ENCODE measurements around the gene B4GALT5.

The B4GALT5 gene

DNA sequence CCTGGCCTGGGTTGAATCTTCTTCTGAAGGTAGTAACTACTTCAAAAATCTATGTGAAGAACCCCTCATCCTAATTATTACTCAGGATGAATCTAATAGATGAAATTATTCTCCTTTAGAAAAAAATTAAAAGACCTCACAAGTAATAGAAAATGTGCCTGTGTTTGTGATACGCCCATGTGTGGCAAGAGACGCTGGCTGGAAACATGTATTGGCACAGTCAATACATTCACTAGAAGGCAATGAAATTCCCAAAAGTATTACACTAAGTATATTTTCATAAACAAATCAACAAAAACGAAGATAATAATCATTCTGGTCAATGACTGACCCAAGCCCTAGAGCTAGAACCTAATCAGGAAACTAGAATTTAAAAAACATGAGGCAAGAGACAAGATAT is 64.0 kb downstream of the B4GALT5 start:
- H3K36me3 Mint-ChIP-seq (ENCODE audit: insufficient read depth) = peaks cover 19% of the 10 kb centered on the region
- no peaks in the 10 kb centered on the region for H3K27me3 Mint-ChIP-seq
- H3K9me3 Mint-ChIP-seq = no peaks in the 10 kb centered on the region
- no peak for ATAC-seq (replicated peaks; ENCODE audit: extremely low read depth, poor library complexity, severe bottlenecking)
- DNase-seq (ENCODE audit: low spot score in 2 of 2) = no peak
- H3K4me1 Mint-ChIP-seq = no peaks in the 10 kb centered on the region
- no peak overlapping the region for H3K4me3 Mint-ChIP-seq
- no peak overlapping the region for H3K27ac Mint-ChIP-seq (ENCODE audit: low read depth)

DNA sequence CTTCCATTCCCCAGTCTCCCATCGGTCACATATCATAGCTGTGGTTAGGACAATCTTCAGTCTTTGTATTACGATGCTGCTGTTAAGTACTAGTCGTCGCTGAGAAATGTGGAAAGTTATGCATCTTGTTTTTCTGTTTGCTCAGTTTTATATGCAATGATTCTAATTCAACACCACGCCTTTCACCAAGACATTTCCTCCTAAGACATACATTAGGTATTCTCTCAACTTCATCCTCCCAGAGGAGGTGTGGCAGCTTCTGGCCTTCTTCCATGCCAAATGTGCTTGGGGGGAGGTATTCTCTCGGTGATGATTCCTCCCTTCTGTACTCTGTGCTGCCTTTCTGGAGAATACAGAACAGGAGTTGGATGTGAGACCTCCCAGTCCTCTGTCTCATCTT is 66.1 kb downstream of the B4GALT5 start:
- H3K4me3 Mint-ChIP-seq = no peak overlapping the region
- H3K27ac Mint-ChIP-seq (ENCODE audit: low read depth) = no peak overlapping the region

DNA sequence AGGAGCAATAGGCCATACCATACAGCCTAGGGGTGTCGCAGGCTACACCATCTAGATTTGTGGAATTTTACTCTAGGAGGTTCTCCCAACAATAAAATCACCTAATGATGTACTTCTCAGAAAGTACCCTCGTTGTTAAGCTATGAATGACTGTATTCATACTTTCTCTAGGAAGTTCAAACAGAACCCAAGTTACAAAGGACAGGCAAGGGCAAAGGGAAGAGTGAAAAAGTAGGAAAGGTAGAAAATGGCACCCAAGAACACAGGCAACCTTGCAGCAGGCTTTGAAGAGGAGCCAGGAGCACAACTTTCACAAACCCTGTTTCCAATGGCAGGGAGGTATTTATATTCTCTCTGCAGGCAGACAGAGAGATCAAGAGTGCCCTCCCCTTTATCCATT is 67.2 kb downstream of the B4GALT5 start:
- no peak for ATAC-seq (replicated peaks; ENCODE audit: extremely low read depth, poor library complexity, severe bottlenecking)
- H3K36me3 Mint-ChIP-seq (ENCODE audit: insufficient read depth) = peaks cover 34% of the 10 kb centered on the region
- no peaks in the 10 kb centered on the region for H3K4me1 Mint-ChIP-seq
- DNase-seq (ENCODE audit: low spot score in 2 of 2) = no peak
- no peak overlapping the region for H3K27ac Mint-ChIP-seq (ENCODE audit: low read depth)
- no peaks in the 10 kb centered on the region for H3K9me3 Mint-ChIP-seq
- H3K27me3 Mint-ChIP-seq = no peaks in the 10 kb centered on the region
- no peak overlapping the region for H3K4me3 Mint-ChIP-seq

More for the DNA sequence above, 66.1 kb downstream of the B4GALT5 start:
- DNase-seq (ENCODE audit: low spot score in 2 of 2) (no peak), ATAC-seq (replicated peaks; ENCODE audit: extremely low read depth, poor library complexity, severe bottlenecking) (no peak)
- H3K9me3 Mint-ChIP-seq = no peaks in the 10 kb centered on the region
- no peaks in the 10 kb centered on the region for H3K4me1 Mint-ChIP-seq
- H3K27me3 Mint-ChIP-seq = no peaks in the 10 kb centered on the region
- H3K36me3 Mint-ChIP-seq (ENCODE audit: insufficient read depth) = peaks cover 30% of the 10 kb centered on the region

DNA sequence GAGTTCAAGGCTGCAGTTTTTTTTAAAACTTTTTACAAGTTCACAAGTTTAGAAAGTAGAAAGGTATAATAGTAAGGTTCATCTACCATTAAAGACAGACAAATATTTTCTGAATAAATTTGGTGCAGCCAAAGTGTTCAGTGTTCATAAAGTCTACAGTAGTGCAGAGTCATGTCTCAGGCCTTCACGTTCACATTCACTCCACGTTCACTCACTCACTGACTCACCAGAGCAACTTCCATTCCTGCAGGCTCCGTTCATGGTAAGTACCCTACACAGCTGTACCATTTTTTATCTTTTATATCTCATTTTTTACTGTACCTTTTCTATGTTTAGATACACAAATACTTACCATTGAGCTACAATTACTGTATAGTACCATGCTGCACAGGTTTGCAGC is 67.6 kb downstream of the B4GALT5 start:
- Mint-ChIP-seq H3K27ac (ENCODE audit: low read depth) (no peak overlapping the region), H3K9me3 (no peaks in the 10 kb centered on the region), H3K36me3 (ENCODE audit: insufficient read depth) (peaks cover 37% of the 10 kb centered on the region)

DNA sequence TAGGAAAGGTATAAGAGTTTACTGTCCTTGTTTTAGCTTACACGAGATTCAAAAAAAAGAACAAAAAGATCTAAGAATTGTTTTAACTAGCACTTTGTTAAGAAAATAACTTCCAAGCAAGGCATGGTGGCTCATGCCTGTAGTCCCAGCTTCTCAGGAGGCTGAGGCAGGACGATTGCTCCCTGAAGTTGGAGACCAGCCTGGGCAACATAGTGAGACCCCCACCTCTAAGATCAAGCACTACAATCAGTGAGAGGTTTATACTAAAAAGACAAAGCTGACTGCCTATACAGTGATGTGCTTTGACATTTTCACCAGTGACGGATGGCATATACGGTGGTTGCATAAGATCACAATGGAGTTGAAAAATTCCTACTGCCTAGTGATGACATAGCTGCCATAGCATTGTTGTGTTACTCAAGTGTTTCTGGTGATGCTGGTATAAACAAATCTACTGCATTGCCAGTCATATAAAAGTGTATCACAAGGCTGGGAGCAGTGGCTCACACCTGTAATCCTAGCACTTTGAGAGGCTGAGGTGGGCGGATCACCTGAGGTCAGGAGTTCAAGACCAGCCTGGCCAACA is 68.6 kb downstream of the B4GALT5 start:
- peaks cover 42% of the 10 kb centered on the region for H3K36me3 Mint-ChIP-seq (ENCODE audit: insufficient read depth)
- ATAC-seq (replicated peaks; ENCODE audit: extremely low read depth, poor library complexity, severe bottlenecking) (no peak), DNase-seq (ENCODE audit: low spot score in 2 of 2) (no peak)
- H3K9me3 Mint-ChIP-seq = no peaks in the 10 kb centered on the region
- H3K27me3 Mint-ChIP-seq = no peaks in the 10 kb centered on the region
- no peaks in the 10 kb centered on the region for H3K4me1 Mint-ChIP-seq
- H3K4me3 Mint-ChIP-seq = no peak overlapping the region
- no peak overlapping the region for H3K27ac Mint-ChIP-seq (ENCODE audit: low read depth)

More for the DNA sequence above, 67.6 kb downstream of the B4GALT5 start:
- Mint-ChIP-seq H3K4me3 (no peak overlapping the region), H3K4me1 (no peaks in the 10 kb centered on the region), H3K27me3 (no peaks in the 10 kb centered on the region)
- DNase-seq (ENCODE audit: low spot score in 2 of 2) (no peak), ATAC-seq (replicated peaks; ENCODE audit: extremely low read depth, poor library complexity, severe bottlenecking) (no peak)

DNA sequence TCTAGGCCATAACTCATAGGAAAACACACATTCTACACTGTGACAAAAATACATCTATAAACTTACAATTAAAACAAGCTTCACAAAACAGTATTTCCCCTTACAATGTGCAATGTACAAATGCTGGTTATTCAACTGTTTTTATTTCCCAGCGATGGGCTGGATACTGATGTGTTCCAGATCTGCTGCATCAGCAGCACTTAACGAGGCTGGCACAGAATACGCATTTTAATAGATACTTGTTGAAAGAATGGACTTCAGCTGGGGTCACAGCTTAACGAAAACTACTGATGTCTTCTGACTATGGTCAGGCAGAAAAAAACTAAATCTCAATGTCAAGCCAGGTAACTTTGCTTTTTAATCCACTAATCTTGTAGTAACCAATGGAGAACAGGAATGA is 70.9 kb downstream of the B4GALT5 start:
- ATAC-seq (replicated peaks; ENCODE audit: extremely low read depth, poor library complexity, severe bottlenecking) = no peak
- H3K27ac Mint-ChIP-seq (ENCODE audit: low read depth) = no peak overlapping the region
- H3K9me3 Mint-ChIP-seq = no peaks in the 10 kb centered on the region
- H3K36me3 Mint-ChIP-seq (ENCODE audit: insufficient read depth) = peaks cover 47% of the 10 kb centered on the region
- H3K27me3 Mint-ChIP-seq = no peaks in the 10 kb centered on the region
- DNase-seq (ENCODE audit: low spot score in 2 of 2) = no peak
- no peak overlapping the region for H3K4me3 Mint-ChIP-seq
- no peaks in the 10 kb centered on the region for H3K4me1 Mint-ChIP-seq

DNA sequence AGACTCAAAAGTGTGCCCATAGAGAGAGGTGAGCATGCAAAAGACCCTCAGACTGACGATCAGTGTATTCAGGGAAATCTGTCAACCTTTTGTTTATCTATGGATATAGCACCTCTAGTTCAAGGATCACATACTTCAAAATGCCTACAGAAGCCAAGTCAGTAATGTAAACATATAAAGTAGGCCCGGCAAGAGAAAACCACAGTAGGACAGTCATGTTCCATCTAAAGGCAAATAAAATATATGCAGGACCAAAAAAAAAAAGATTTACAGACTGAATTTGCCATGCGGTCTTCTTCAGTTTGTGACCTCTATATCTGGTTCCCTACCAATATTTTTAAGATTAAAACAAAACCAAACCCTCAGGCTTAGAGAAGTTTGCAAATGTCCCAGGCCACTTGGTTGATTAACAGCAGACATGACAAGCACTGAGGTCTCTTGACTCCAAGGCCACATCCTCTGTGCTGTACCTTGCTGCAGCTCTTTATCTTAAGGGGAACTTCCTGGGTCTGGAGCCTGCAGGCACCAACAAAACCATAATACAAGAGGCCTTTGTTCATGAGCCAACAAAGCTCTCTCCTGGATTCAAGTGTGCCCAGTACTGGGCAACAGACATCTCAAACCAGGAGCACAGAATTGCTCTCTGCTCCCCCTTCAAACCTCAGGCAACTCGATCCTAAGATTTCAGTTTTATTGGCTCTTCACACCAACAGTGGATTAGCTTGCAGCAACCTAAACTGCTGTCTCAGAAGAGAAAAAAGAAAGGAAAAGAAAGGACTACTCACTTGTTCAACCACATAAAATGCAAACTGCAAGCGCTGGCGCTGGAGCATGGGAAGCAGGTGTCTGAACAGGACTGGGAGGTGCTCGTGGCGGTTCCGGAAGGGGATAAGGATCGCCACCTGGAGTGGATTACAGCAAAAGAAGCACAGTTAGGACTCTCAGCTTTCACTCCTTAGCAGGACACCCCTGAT is 71.7 kb downstream of the B4GALT5 start:
- Mint-ChIP-seq H3K27ac (ENCODE audit: low read depth) (no peak overlapping the region), H3K36me3 (ENCODE audit: insufficient read depth) (peaks cover 50% of the 10 kb centered on the region), H3K9me3 (no peaks in the 10 kb centered on the region), H3K4me3 (no peak overlapping the region), H3K27me3 (no peaks in the 10 kb centered on the region), H3K4me1 (no peaks in the 10 kb centered on the region)
- DNase-seq (ENCODE audit: low spot score in 2 of 2) (no peak), ATAC-seq (replicated peaks; ENCODE audit: extremely low read depth, poor library complexity, severe bottlenecking) (peak; percentile 54)

DNA sequence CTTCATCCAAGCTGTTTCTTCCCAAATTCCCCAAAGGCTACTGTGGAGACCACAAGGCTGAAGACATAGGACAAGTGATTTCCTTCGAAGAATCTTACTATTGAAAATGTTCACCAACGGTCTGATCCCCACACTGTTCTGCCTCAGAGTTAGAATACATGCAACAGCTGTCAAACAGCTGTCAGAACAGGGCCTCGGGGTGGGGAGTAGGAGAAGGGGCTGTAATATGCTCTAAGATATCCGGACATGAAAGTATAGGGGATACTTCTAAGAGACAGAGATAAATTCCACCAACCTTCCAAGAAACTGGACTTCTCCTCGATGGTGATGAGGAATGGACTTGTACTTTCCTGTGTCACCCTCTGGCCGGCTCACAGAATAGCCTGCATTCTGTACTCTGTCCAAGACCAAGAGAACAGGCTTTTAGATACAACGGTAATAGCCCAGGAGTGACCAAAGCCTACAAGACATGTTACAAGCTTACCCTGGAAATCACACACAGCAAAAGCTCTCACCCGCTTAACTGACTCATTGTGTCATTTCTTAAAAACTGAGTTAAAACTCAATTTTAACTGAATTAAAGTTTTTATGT is 76.5 kb downstream of the B4GALT5 start:
- Mint-ChIP-seq H3K27me3 (no peaks in the 10 kb centered on the region), H3K9me3 (no peaks in the 10 kb centered on the region), H3K36me3 (ENCODE audit: insufficient read depth) (peaks cover 39% of the 10 kb centered on the region), H3K27ac (ENCODE audit: low read depth) (peak overlapping the region; percentile 38), H3K4me1 (peaks cover 8% of the 10 kb centered on the region), H3K4me3 (no peak overlapping the region)
- ATAC-seq (replicated peaks; ENCODE audit: extremely low read depth, poor library complexity, severe bottlenecking) (no peak), DNase-seq (ENCODE audit: low spot score in 2 of 2) (no peak)

DNA sequence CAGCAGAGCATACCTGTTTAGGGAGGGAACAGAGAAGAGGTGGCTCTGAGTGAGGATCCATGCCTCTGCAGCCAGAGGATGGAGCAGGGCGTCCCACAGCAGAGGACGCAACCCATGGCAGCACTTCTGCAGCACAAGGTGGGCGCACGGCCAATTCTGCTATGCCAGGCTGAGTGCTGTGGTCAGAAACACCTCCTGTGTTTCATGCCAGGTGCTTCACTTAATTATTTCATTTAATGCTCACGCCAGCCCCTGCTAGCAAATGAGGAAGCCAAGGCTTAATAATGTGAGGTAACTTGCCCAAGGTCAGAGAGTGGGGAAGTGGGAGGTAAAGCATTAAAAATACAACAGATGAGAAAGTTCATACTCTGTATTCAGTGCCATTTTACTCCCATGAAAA is 77.2 kb downstream of the B4GALT5 start:
- no peak for ATAC-seq (replicated peaks; ENCODE audit: extremely low read depth, poor library complexity, severe bottlenecking)
- H3K4me3 Mint-ChIP-seq = no peak overlapping the region
- H3K27ac Mint-ChIP-seq (ENCODE audit: low read depth) = peak overlapping the region; percentile 38

DNA sequence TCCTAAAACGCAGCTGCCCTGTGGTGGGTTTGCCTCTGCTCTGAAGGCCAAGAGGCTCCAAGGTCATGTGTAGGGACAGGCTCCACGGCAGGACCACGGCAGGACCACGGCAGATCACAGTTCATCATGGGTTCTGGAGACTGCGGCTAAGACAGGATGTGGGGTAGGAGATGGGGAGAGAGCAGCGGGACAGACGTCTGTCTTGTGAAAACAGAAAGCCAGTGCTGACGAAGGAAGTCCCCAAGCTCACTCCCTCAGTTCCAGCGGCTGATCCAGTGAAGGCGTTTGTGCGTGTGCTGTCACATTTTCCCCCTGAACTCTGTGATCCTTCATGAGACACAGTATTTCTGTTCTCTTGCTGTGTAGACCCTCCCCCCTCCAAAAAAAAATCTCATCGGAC is 77.8 kb downstream of the B4GALT5 start:
- no peak for DNase-seq (ENCODE audit: low spot score in 2 of 2)
- Mint-ChIP-seq H3K4me3 (no peak overlapping the region), H3K9me3 (no peaks in the 10 kb centered on the region), H3K27ac (ENCODE audit: low read depth) (peak overlapping the region; percentile 35), H3K36me3 (ENCODE audit: insufficient read depth) (peaks cover 33% of the 10 kb centered on the region), H3K4me1 (peaks cover 17% of the 10 kb centered on the region), H3K27me3 (no peaks in the 10 kb centered on the region)
- ATAC-seq (replicated peaks; ENCODE audit: extremely low read depth, poor library complexity, severe bottlenecking) = no peak

More for the DNA sequence above, 77.2 kb downstream of the B4GALT5 start:
- peaks cover 15% of the 10 kb centered on the region for H3K4me1 Mint-ChIP-seq
- no peaks in the 10 kb centered on the region for H3K27me3 Mint-ChIP-seq
- DNase-seq (ENCODE audit: low spot score in 2 of 2) = no peak
- H3K9me3 Mint-ChIP-seq = no peaks in the 10 kb centered on the region
- peaks cover 35% of the 10 kb centered on the region for H3K36me3 Mint-ChIP-seq (ENCODE audit: insufficient read depth)

DNA sequence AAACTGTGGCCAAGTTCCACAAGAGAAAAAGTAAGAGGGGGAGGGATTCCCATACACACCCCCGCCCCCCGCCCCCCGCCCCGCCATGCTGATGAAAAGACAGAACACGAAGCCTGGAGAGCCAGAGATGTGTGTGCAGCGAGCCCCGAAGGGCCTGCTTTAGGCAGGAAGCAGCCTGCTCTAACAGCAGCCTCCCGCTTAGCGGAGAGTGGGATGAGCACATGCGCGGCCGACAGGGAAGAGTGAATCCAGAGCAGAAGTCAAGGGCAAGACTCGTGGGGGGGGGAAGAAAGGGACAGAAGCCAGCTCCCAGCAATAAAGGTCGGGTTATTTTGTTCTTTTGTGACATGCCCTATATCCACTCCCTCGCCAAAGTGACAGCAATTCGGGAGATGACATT is 78.5 kb downstream of the B4GALT5 start:
- Mint-ChIP-seq H3K27ac (ENCODE audit: low read depth) (no peak overlapping the region), H3K4me3 (no peak overlapping the region), H3K27me3 (no peaks in the 10 kb centered on the region), H3K9me3 (no peaks in the 10 kb centered on the region), H3K4me1 (peaks cover 17% of the 10 kb centered on the region), H3K36me3 (ENCODE audit: insufficient read depth) (peaks cover 29% of the 10 kb centered on the region)
- DNase-seq (ENCODE audit: low spot score in 2 of 2) (no peak), ATAC-seq (replicated peaks; ENCODE audit: extremely low read depth, poor library complexity, severe bottlenecking) (no peak)

DNA sequence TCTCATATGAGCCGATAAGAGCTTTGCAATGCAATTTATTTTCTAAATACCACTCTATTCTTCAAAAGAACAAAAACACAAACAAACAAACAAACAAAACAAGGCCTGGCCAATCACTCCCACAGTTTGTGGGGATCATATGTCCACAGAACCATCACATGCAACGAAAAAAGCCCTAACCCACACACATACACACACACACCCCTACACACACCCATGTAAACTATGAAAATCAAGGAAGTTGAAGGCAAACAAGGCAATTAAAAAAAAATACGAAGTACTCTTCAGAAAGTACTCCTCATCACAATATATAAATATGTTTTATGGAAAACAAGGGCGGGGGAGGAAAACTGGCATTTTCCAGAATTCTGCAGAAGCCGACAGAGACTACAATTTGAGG is 79.6 kb downstream of the B4GALT5 start:
- H3K36me3 Mint-ChIP-seq (ENCODE audit: insufficient read depth) = peaks cover 23% of the 10 kb centered on the region
- no peaks in the 10 kb centered on the region for H3K9me3 Mint-ChIP-seq
- ATAC-seq (replicated peaks; ENCODE audit: extremely low read depth, poor library complexity, severe bottlenecking) = no peak
- no peak overlapping the region for H3K27ac Mint-ChIP-seq (ENCODE audit: low read depth)
- H3K27me3 Mint-ChIP-seq = no peaks in the 10 kb centered on the region
- DNase-seq (ENCODE audit: low spot score in 2 of 2) = no peak
- no peak overlapping the region for H3K4me3 Mint-ChIP-seq
- H3K4me1 Mint-ChIP-seq = peaks cover 17% of the 10 kb centered on the region

DNA sequence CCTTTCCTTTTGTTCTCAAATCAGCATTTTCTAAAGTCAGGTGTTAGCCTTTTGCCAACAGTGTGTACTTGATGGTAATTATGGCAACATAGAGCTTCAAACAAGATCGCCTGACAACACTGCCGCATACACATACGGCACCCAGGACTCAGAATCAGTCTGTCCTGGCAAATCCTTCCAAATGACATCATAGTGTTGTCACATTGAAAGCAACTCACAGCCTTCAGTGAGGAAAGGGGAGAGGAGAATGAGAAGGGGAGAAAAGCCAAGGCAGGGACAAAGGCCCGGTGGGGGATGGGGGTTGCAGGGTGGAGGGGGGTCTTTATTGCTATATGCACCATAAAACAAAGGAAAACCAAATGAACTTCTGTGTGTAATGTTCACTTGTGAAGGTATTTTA is 80.0 kb downstream of the B4GALT5 start:
- no peaks in the 10 kb centered on the region for H3K27me3 Mint-ChIP-seq
- DNase-seq (ENCODE audit: low spot score in 2 of 2) = no peak
- H3K36me3 Mint-ChIP-seq (ENCODE audit: insufficient read depth) = peaks cover 23% of the 10 kb centered on the region
- H3K4me3 Mint-ChIP-seq = no peak overlapping the region
- ATAC-seq (replicated peaks; ENCODE audit: extremely low read depth, poor library complexity, severe bottlenecking) = no peak
- no peaks in the 10 kb centered on the region for H3K9me3 Mint-ChIP-seq
- H3K27ac Mint-ChIP-seq (ENCODE audit: low read depth) = no peak overlapping the region
- H3K4me1 Mint-ChIP-seq = peaks cover 17% of the 10 kb centered on the region
